ENCODE measurements around the gene PDP2.
"Not testable (repeated sequence)": the region's sequence is repeated elsewhere in the genome, so short reads cannot be mapped to it uniquely, and the experiment has no call there.

PDP2 gene

GRCh38 chr16:66886321-66886720 lies 6.0 kb downstream of the PDP2 start:
- no peak for DNase-seq (ENCODE audit: low read depth)

- DNase-seq (ENCODE audit: low read depth): no peak
Observed at GRCh38 chr16:66886914-66887313, 6.6 kb downstream of the PDP2 start.

GRCh38 chr16:66888647-66889615 lies 8.6 kb downstream of the PDP2 start:
- DNase-seq (ENCODE audit: low read depth): no peak

- DNase-seq (ENCODE audit: low read depth): no peak
Observed at GRCh38 chr16:66889622-66890021, 9.3 kb downstream of the PDP2 start.

GRCh38 chr16:66890799-66891198 lies 10.5 kb downstream of the PDP2 start:
- DNase-seq (ENCODE audit: low read depth): no peak

GRCh38 chr16:66891360-66891759 lies 11.0 kb downstream of the PDP2 start:
- DNase-seq (ENCODE audit: low read depth): no peak

- no peak for DNase-seq (ENCODE audit: low read depth)
Observed at GRCh38 chr16:66891797-66892196, 11.5 kb downstream of the PDP2 start.

GRCh38 chr16:66894055-66894454 lies 13.7 kb downstream of the PDP2 start:
- no peak for DNase-seq (ENCODE audit: low read depth)

GRCh38 chr16:66894948-66895688 lies 14.8 kb downstream of the PDP2 start:
- no peak for DNase-seq (ENCODE audit: low read depth)

GRCh38 chr16:66895689-66895979 lies 15.3 kb downstream of the PDP2 start:
- DNase-seq (ENCODE audit: low read depth): no peak

- DNase-seq (ENCODE audit: low read depth): no peak
Observed at GRCh38 chr16:66895999-66896398, 15.7 kb downstream of the PDP2 start.

GRCh38 chr16:66896682-66897081 lies 16.4 kb downstream of the PDP2 start:
- DNase-seq (ENCODE audit: low read depth): not testable (repeated sequence)

- no peak for DNase-seq (ENCODE audit: low read depth)
Observed at GRCh38 chr16:66898207-66898606, 17.9 kb downstream of the PDP2 start.

GRCh38 chr16:66898933-66899309 lies 18.6 kb downstream of the PDP2 start:
- DNase-seq (ENCODE audit: low read depth): no peak

GRCh38 chr16:66899310-66899944 lies 19.1 kb downstream of the PDP2 start:
- DNase-seq (ENCODE audit: low read depth): no peak

- no peak for DNase-seq (ENCODE audit: low read depth)
Observed at GRCh38 chr16:66899945-66900710, 19.8 kb downstream of the PDP2 start.

- DNase-seq (ENCODE audit: low read depth): no peak
Observed at GRCh38 chr16:66900721-66901441, 20.6 kb downstream of the PDP2 start.

- no peak for DNase-seq (ENCODE audit: low read depth)
Observed at GRCh38 chr16:66901626-66902025, 21.3 kb downstream of the PDP2 start.

GRCh38 chr16:66902648-66903543 lies 22.6 kb downstream of the PDP2 start:
- DNase-seq (ENCODE audit: low read depth): no peak
